HuH-7.5 (cell line): ENCODE data around the gene CPEB2.

Experiments used
- DNase-seq: peaks from one replicate; pipeline ENCODE4 v3.0.0; 2011; ENCODE audit warnings: low spot score

Gene CPEB2

DNA sequence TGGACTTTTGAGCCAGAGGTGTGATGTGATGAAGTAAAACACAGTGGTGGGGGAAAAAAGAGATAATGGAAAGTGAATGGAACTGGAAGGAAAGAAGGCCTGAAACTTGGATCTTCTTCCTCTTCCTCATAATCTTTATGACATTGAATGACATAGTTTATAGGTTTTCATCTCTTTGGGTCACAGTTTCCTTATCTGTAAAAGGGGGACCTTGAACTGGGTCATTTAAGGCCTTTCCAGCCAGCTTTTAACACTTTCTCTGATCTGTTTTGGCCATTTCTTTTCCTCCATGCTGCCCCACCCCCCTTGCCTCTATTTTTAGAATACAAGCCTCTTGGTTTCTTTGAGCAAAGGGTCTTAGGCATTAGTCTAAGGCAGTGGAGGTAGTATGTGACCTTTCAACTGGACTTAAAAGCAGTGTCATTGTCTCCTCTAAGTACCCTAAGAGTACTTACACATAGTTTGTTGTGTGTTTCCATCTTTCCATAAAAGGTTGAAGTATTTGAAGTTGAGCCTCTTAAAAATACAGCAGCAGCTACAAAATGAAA is 7.8 kb downstream of the CPEB2 start:
- DNase-seq = no peak

DNA sequence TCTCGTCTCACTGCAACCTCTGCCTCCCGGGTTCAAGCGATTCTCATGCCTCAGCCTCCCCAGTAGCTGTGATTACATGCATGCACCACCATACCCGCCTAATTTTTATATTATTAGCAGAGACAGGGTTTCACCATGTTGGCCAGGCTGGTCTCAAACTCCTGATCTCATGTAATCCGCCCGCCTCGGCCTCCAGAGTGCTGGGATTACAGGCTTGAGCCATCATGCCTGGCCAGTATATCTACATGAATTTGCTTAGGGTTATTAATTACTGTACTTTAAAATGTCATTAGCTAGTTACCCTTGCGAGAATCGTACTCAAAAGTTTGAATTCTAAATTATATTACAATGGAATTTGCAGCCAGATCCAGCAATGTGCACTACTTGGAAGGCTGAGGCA is 8.9 kb downstream of the CPEB2 start:
- DNase-seq = no peak

DNA sequence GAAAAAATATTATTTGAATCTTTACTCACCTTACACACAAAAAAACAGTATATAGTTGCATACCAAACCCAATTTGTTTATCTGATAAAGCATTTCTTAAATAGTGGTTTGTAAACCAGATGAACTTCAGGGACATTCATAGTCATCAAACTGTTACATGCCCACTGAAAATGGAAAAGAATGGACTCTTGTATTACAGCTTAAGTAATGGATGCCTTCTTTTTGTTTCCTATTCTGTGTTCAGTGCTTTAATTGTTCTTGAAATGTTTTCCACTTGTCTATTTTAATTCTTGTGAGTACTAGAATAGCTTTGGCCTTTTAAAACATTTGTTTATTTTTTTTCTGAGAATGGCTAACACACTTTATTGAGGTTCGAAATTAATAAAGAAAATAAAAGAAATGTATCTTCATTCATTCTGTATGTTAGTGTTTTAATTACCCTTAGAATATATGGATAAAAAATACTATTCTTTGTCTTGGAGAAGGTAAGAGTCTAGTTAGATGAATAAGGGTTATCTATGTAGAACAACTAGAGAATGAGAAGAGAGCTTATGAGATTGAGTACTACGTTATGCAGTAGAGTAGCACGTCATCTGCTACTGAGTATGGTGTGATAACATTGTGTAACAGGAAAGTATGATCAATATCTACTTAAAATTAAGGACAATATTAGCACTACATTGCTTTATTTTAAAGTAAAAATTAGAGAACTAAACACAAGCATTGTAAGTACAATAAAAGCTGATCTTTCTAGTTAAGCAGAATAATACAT is 9.9 kb downstream of the CPEB2 start:
- DNase-seq = no peak

DNA sequence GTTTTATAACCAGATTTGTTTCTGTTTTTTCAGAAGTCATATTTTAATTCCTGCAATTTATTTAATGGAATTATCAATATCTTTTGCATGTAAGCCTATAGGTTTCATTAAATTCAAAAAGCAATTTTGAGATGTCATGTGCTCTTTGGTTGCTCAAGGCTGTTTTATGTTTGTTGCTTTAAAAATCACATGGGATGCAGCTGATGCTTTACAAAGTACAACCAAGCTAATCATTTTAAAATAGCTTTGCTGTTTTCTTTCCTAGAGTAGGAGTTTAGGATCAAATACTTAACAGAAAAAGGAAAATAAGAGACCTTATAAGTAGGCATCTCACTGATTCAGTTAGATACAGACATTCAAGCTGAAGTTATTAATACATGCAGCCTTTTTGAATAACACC is 11.3 kb downstream of the CPEB2 start:
- DNase-seq = no peak

DNA sequence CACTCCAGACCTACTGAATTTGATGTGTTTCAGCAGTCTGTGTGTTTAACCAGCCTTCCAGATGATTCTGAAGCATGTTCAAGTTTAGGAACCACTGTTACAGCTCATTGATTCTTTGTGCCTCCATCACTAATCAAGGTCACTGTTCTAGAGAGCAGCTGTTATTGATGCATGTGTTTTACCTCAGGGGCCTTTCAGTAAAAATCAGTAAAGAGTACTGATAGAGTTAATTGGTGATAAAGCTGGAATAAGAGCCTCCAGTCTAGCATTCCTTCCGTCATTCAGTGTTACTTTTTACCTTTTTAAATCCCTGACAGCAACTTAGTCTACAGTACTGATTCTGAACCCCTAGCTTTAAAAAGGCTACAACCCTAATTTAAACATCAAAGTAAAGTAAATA is 12.9 kb downstream of the CPEB2 start:
- DNase-seq = no peak

DNA sequence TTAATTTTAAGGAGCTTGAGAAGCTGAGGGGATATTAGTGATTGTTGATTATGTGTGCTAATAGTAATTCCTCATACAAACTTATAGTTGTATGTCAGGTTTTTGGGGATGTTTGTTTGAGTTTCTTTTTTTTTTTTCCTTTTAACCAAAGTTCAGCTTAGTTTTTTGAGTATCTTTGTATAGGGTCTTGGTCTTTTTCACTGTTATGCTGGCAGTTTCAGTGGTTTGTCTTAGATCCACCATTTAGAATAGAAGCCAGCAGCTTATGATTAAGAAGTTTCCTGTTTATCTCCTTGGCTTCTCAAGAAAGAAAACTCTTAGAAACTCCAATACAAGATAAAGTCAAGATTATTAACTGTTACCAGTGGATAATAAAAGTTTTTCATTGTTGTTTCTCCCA is 16.1 kb downstream of the CPEB2 start:
- no peak for DNase-seq

DNA sequence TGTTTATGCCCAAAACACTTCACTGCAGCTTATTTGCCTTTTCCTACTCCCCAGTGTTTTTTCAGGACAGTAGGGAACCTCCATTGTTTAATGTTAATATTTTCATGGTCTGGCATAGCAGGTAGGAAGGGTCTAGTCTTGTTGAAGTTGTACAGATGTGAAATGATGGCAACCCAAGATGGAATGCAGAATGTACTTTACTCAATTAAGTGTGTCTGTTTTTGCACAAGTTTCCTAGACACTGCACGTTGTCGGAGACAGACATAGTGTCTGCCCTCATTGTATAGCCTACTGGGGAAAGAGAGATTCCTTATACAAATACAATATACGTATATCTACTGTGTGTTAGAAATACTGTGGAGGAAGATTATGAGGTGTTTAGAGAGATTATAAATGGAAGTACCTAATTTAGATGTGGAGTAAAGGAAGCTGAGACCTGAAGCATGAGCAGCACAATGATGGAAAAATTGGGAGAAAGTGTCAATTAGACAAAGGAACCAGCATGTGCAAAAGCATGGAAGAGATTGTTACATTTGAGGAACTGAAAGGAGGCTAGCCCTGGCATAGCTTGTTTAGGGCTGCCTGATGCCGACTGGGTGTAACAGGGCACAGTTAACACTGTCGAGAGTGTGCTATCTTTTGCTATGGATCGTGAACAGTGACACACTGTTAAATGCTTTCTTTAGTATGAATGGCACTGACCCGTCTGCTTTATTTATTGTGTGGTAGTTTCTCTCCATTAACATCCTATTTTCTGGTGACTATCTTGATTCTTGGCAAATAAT is 18.4 kb downstream of the CPEB2 start:
- DNase-seq = no peak

DNA sequence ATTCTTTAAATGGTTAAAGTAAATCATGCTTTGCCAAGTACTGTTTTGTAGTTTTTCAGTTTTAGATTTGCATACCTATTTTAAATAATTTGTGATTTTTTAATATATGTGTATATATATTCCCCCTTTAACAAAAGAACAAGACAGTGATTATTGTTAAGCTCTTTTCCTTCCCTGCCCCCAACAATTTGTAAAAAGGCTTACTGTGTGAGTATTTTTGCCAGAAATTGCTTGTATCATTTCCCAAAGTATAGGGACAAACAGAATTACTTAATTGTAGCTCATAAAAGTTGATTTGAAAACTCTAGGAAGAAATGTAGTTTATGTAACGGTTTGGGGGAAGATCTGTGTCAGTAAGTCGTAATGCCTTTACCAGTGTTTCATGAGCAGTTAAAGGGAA is 19.0 kb downstream of the CPEB2 start:
- no peak for DNase-seq

DNA sequence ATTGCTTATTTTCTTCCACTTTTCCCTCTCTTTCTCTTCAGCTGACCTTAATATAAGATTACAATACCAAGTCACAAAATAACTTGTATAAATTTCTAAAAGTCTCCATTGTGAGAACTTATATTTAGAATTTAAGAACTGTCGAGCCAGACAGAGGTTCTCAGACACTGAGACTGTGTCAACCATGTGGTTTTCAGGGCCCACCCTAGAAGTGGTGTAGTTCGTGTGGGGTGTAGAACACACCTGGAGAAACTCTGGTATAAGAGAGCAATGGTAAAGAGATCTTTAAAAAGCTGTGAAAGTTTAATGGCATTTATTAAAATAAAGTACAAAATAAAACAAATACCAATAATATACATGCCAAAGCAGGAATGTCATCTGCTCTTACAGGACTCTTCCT is 19.7 kb downstream of the CPEB2 start:
- DNase-seq = no peak

DNA sequence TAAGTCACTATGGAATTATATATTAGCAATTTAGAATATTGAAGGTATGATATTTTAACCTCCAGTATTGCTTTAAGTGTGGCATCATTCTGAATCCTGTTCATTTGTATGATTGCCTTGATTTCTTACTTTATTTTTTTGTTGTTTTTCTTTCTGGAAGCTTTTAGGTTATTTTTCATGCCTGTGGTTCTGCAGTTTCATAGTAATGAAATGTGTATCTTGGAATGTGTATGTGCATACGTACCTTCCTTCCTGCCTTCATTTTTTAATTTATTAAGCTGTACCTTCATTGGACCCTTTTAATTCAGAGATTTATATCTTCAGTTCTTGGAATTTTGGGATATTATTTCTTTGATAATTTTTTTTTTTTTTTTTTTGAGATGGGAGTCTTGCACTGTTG is 22.1 kb downstream of the CPEB2 start:
- DNase-seq = no peak

DNA sequence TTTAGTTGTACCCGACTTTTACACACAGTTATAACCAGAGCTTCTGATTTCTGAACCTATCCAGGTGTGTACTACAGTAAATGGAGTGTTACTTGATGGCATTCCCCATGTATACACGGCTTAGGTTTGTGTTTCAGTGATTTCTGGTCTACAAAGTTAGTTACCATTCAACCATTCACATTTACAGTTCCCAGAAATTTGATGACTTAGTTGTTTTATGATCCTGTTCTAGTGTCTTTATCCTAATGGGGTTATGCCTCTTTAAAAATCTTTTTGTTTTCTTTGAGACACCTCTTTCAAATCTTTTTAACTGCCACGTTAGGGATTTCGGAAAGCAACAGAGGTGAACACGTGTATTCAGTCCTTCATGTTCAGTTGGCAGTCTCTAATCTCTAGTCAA is 23.4 kb downstream of the CPEB2 start:
- no peak for DNase-seq

DNA sequence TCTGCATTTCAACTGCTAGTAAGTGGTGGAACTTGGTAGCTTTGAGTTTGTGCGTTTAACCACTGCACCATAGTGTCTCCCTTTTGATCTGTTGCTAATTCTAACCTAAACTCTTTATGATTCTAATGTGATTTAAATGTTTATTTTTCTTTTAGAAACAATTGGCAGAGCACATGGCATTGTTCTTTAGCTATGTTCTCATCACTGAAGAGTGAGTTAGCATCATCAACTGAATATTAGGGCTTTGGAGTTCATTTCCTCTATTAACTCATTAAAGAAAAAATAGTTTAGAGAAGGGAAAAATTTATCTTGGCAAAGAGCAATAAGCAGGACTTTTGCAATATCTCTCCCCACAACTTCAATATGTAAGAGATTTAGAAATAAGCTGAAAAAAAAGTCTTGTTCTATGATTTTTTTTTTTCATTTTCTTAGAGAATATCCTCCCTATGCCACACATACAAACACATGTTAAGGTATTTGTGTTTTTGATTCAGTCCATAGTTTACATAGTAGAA is 25.7 kb downstream of the CPEB2 start:
- DNase-seq = no peak

DNA sequence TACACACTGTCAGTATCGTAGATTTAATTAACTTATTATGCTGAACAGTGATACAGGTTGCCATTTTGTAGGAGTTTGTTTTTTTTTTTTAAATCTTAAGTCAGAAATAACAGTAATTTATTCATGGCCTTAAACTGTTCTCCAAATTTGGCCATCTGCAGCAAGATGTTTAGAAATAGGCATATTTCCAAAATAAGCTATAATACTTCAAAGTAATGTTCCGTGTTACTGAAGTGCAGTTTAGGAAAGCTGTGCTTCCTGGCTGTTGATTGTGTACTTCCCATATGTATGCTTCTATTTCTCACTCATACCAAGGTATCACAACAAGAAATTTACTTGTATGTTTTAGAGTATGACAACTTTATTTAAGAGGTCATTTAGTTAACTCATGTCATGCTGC is 28.9 kb downstream of the CPEB2 start:
- no peak for DNase-seq

DNA sequence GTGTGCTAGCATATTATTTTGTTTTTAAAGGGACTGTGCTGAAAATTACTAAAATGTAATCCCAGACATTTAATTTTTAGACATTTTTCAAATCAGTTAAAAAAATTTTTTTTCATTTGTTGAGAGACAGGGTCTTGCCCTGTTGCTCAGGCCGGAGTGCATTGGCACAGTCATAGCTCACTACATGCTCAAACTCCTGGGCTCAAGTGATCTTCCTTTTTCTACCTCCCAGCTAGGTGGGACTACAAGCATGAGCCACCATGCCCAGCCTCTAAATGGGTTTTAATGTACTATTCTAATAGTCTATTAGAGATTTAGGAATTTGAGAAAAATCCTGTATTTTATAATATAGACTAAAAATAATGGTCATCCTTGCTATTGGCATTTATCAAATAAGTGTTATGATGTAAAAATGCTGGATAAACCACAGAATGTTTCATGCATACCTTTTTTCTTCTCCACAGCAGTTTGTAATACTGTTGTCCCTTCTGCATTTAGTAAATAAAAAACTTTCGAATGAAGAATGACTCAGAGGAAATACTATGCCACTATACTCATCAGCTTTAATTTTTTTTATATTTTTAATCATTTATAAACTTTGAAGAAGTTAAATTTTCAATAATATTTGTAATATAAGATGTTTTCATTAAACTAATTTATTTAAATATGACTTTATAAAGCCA is 29.9 kb downstream of the CPEB2 start:
- no peak for DNase-seq

DNA sequence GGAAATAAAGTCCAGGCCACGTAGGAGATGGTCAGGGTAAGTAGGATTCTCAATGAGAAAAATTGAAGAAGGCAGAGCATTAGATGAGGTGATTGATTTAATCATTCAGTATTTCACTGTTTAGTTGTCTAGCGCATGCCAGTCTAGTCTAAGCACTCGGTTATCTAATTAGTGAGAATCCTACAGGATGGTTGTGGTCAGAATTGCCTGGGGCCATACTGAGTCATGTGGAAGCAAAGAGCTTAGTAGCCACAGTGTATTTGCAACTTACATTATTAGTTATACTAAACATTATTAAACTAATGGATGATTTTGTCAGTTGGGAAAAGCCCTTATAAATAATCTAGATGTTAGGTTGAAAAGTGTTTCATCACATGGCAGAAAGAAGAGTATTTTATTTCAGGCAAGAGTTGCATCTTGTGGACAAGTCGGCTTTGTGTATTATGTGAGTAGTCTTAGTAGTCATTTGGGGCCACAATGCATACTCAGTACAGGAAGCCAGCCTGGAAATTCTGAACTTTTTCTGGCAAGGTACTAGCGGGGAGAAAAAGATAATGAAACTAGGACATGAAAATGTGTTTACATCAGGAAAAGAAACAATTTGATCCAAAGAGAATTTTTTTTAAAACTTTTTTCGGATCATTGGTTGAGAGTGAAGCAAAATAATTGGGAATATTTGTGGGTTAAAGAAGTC is 31.9 kb downstream of the CPEB2 start:
- DNase-seq = no peak

DNA sequence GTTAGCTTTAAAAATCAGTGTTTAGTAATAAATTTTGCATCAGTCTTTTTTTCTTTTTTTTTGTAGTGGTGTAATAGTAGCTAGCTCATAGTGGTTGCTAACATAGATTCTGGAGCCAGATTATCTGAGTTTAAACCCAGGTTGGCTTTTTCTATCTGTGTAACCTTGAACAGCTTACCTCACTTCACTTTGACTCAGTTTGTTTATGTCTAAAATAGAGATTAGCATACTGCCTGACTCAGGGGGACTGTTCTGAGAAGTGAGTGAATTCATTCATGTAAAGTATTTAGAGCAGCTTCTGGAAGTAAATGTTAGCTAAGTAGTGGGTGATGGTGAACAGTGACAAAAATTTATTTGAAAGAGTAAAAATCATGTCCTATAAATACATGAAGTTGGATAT is 32.9 kb downstream of the CPEB2 start:
- no peak for DNase-seq

DNA sequence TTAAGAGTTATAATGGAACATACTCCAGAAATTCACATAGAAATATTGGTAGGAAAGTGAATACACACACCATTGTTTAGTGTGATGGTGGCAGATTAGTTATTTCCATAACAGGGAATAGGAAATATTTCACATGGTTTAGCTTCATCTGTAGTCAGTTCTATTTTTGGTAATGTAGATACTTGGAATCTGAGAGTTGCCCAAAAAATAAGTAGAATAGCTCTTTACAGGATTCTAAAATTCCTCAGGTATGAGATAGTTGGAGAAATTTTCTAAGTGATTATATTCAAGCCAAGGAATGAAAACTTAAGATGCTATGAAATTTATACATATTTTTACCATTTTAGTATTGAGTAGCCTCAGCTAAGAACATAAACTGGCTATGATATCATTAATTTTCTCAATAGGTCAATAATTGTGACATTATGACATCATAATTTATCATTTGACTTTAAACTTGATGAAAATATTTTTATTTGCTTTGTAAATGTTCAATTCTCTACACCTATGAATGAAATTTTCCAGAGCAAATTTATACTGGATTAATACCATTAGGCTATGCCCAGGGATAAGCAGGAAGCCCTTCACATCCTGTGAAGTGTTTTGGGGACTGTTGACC is 35.8 kb downstream of the CPEB2 start:
- DNase-seq = no peak

DNA sequence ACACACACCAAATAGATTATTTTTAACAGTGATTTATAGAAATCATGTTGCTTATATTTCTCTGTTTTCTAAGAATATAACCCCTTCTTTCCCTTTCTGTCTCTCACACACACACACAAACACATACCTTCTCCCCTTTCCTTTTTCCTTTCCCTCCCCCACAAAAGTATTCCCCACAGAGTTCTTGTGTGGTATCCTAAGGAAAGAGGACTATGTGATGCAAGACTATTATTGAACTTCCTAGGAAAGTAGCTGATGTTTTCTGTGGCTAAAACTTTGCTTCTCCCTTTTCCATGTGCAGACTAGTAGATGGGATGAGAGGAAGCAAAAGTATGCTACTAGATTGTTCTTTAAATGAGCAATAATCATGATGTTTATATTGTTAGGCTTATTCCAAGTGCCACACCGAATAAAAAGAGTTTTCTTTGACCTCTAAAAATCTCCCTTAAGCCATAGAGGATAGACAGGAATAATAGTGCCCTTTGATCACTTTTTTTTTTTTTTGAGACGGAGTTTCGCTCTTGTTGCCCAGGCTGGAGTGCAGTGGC is 38.7 kb downstream of the CPEB2 start:
- no peak for DNase-seq

DNA sequence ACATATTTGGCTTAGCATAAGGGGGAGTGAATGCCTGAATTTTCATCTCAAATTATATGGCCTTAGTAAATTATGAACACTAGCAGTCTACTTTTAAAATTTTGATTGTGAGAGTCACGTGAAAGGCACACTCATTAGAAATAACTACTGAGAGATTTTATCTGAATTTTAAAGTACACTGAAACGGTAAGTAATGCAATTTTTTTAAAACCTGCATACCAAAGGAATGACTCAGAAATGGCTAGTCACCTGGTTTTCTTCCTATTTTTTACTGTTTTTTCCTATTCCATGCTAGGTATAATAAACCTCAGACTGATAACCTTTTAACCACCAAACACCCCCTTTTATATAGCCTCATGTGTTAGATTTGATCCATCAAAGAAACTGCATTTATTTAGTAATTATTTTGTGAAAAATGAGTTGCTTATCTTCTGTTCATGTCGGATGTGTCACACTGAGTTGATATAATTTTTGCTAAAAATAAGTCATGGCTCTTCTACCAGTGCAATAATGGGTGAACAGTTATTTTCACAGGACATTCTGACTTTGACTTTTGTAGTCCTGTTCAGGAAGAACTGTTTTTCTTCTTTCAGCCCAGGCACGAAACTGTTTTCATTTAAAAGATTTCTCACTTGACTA is 40.4 kb downstream of the CPEB2 start:
- no peak for DNase-seq

DNA sequence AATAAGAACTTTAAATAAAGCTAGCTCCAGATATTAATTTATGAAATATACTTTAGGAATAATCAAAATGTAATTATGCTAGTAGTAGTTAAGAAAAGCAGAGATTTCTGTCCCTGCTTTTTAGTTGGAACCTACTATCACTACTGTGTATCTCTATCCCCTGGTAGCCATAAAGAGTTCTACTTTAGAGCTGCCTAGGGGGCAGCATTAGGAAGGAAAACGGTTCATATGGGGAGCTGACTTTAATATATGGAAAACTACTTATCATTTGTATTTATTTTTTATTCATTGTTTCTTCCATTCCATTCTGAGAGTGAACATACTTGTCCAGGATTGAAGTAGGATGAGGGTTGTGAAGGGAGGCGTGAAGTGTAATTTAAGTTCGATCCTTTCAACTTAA is 40.9 kb downstream of the CPEB2 start:
- DNase-seq = no peak

DNA sequence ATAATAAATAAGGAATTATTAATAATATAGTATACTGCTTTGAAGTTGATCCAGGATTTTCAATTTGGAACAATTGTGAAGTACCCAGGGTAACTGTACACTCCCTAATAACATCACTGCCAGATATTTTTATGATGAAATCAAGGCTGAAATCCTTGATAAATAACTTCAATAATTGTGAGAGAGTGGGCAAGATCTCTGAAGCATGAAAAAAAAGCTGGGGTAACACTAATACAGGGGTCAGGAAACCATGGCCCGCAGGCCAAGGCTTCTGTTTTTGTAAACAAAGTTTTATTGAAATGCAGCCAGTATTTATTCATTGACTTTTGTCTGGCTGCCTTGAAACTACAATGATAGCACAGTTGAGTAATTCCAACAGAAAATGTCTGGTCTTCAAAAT is 41.6 kb downstream of the CPEB2 start:
- DNase-seq = no peak
